HUDEP-2 (cell line): ENCODE measurements around the gene CFL2.
"Not testable (repeated sequence)": the region's sequence is repeated elsewhere in the genome, so short reads cannot be mapped to it uniquely, and the experiment has no call there.

Experiments used
- DNase-seq, 76 experiments: peaks; one replicate each; lab custom pipeline; 2025; ENCODE audit not compliant: unreplicated experiment in 76 of 76; lab: John Stamatoyannopoulos, UW

The CFL2 gene

GRCh38 chr14:34711796-34712712 lies 2.3 kb downstream of the CFL2 start:
- no peak for DNase-seq

GRCh38 chr14:34711169-34711568 lies 3.2 kb downstream of the CFL2 start:
- peak in 4 of 76 experiments; percentile 7 to 30 (median 15) for DNase-seq

- no peak for DNase-seq
Observed at GRCh38 chr14:34710744-34711143, 3.6 kb downstream of the CFL2 start.

GRCh38 chr14:34710006-34710405 lies 4.4 kb downstream of the CFL2 start:
- peak in 3 of 76 experiments; percentile 3 to 20 (median 5) for DNase-seq

GRCh38 chr14:34707722-34708121 lies 6.7 kb downstream of the CFL2 start:
- no peak for DNase-seq

- DNase-seq, result no peak
Observed at GRCh38 chr14:34701808-34702207, 12.6 kb downstream of the CFL2 start.

- DNase-seq, result no peak
Observed at GRCh38 chr14:34700622-34701130, 13.7 kb downstream of the CFL2 start.

GRCh38 chr14:34699873-34700621 lies 14.3 kb downstream of the CFL2 start:
- DNase-seq, result no peak

GRCh38 chr14:34694216-34694615 lies 20.2 kb downstream of the CFL2 start:
- DNase-seq, result not testable (repeated sequence)

- DNase-seq, result peak in 1 of 76 experiments; percentile 0
Observed at GRCh38 chr14:34693228-34693939, 21.0 kb downstream of the CFL2 start.

GRCh38 chr14:34692898-34693227 lies 21.5 kb downstream of the CFL2 start:
- DNase-seq, result no peak

GRCh38 chr14:34692348-34692747 lies 22.0 kb downstream of the CFL2 start:
- DNase-seq, result no peak

GRCh38 chr14:34691206-34691605 lies 23.2 kb downstream of the CFL2 start:
- no peak for DNase-seq

GRCh38 chr14:34688470-34689206 lies 25.8 kb downstream of the CFL2 start:
- no peak for DNase-seq

GRCh38 chr14:34685819-34686428 lies 28.5 kb downstream of the CFL2 start:
- no peak for DNase-seq

GRCh38 chr14:34684578-34684977 lies 29.8 kb downstream of the CFL2 start:
- no peak for DNase-seq

GRCh38 chr14:34682787-34683321 lies 31.5 kb downstream of the CFL2 start:
- DNase-seq, result no peak

- DNase-seq, result no peak
Observed at GRCh38 chr14:34680806-34681479, 33.5 kb downstream of the CFL2 start.

GRCh38 chr14:34678735-34679134 lies 35.7 kb downstream of the CFL2 start:
- no peak for DNase-seq
